HG02973 (cell line): Measurements from ENCODE around the gene PTCH2.
"Not testable (repeated sequence)": the region's sequence is repeated elsewhere in the genome, so short reads cannot be mapped to it uniquely, and the experiment has no call there.

ENCODE experiments used
- ATAC-seq: cut with Tn5 transposase; IDR thresholded peaks from one replicate; pipeline ENCODE4 v1.9.1; 2021; ENCODE audit warnings: moderate library complexity; ENCODE audit not compliant: unreplicated experiment

PTCH2 gene

DNA sequence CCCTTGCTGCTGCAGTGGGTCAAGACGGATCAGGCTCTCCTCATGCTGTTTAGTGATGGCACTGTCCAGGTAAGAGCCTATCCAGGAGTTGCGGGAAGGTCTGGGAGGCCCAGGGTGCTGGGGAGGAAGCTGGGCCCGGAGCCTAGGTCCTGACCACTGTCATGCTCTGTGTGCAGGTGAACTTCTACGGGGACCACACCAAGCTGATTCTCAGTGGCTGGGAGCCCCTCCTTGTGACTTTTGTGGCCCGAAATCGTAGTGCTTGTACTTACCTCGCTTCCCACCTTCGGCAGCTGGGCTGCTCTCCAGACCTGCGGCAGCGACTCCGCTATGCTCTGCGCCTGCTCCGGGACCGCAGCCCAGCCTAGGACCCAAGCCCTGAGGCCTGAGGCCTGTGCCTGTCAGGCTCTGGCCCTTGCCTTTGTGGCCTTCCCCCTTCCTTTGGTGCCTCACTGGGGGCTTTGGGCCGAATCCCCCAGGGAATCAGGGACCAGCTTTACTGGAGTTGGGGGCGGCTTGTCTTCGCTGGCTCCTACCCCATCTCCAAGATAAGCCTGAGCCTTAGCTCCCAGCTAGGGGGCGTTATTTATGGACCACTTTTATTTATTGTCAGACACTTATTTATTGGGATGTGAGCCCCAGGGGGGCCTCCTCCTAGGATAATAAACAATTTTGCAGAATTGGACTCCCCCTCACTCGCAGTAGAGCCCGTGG lies 37.6 kb downstream of the PTCH2 start:
- ATAC-seq, result no peak

- ATAC-seq, result no peak
These were observed 39.5 kb downstream of the PTCH2 start for GRCh38 chr1:44803312-44804095.

GRCh38 chr1:44803062-44803311 lies 40.1 kb downstream of the PTCH2 start:
- ATAC-seq, result no peak

DNA sequence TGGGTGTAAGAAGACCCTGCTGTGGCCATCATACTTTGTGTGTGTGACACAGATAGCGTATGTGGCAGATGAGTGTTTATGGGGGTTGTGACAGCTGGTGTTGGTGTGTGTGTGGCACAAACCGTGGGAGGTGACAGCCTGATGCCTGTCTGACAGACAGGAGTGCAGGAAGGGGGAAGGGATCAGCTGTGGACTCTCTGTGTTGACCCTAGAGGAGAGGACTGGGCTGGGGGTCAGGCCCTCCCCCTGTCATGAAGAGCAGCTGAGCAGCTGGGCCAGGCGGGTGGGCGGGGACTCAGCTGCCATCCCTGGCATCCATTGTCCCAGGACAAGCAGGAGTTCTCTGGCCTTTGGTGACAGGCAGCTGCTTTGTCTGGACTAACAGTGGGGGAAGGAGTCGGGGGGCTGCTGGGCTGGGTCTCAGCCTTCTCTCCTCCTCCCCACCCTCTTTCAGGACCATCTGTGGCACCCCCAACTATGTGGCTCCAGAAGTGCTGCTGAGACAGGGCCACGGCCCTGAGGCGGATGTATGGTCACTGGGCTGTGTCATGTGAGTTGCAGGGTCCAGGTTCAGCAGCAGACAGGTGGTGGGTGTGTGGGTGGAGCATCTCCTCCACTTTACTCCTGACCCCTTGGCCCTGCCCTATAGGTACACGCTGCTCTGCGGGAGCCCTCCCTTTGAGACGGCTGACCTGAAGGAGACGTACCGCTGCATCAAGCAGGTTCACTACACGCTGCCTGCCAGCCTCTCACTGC lies 40.6 kb downstream of the PTCH2 start:
- ATAC-seq, result no peak

- ATAC-seq, result no peak
These were observed 41.4 kb downstream of the PTCH2 start for GRCh38 chr1:44801491-44802305.

- ATAC-seq, result peak; percentile 73
These were observed 43.1 kb downstream of the PTCH2 start, which contains the start of gene PLK3 for GRCh38 chr1:44799770-44800584. PLK3 (plus strand) TSS chr1:44800377; CDS start chr1:44800464, 87 bp downstream.

GRCh38 chr1:44798481-44799365 lies 44.3 kb downstream of the PTCH2 start:
- no peak for ATAC-seq

- not testable (repeated sequence) for ATAC-seq
These were observed 45.2 kb downstream of the PTCH2 start for GRCh38 chr1:44797886-44798285.

DNA sequence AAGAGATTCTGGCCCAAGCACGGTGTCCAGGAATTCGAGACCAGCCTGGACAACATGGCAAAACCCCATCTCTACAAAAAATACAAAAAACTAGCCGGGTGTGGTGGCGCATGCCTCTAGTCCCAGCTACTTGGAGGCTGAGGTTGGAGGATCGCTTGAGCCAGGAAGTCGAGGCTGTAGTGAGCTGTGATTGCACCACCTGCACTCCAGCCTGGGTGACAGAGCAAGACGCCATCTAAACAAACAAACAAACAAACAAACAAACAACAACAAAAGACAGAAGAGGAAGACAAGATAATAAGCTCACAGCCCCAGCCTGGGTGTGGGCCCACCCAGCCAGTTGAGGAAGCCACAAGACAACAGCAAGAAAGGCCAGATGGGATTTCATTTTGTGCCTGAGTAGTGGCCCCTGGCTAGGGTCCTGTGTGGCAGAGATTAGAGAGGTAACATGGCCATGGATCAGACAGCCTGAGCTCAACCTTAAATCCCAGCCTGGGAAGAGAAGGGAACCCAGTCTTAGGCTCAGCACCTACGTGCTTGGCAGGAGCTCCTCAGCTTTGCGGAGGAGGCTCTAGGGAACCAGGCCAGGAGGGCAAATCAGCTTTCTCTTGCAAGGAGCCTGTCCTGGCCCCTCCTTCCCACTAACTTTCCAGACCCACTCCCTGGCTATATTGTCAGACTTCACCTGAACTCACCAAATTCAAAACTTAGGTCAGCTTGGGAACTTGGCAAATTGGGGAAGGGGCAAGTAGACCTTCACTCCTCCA lies 50.1 kb downstream of the PTCH2 start:
- no peak for ATAC-seq

GRCh38 chr1:44790968-44791801 lies 51.9 kb downstream of the PTCH2 start:
- ATAC-seq, result no peak

- ATAC-seq, result no peak
These were observed 54.8 kb downstream of the PTCH2 start, which contains the start of gene BEST4 for GRCh38 chr1:44788120-44788860. BEST4 (minus strand) TSS chr1:44788170; CDS start chr1:44787705, 465 bp downstream.

DNA sequence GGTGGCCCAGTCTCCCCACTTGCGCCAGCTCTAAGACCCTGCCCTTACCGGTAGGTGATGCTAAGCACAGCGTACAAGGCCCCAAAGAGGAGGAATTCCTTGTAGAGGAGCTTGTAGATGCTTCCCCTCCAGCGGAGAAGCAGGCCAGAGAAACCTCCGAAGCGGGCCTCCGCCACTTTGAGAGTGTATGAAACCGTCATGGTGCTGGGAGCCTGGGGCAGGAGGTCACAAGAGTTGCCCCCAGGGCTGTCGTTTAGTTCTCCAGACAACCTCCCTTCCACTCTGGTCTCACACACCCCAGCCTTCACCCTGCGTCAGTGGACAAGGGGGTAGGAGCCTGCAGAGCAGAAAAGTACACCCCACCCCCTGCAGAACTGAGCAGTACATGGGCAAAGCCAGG lies 55.5 kb downstream of the PTCH2 start:
- ATAC-seq, result no peak

DNA sequence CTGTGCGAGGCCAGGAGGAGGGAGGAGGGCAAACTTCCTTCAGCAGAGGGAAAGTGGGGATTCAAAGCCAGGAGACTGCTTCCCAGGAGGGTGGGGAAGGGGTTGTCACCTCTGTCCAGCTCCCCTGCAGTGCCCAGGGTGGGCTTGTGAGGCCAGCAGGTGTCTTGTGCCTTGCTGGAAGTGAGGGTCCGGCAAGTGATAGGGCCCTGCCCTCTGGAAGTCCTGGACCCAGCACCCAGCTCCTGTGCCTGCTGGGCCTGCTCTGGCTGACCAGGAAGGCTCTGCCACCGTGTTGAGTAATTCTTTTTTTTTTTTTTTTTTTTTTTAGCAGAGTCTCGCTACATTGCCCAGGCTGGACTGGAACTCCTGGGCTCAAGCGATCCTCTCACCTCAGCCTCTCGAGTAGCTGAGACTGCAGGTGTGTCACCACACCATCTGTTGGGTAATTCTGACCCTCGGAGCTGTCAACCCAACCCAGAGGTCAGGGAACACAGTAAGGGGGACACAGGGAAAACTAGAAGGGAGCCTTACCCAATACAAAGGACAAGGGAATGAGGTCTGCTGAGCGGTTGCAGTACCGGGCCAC lies 56.1 kb downstream of the PTCH2 start:
- no peak for ATAC-seq

DNA sequence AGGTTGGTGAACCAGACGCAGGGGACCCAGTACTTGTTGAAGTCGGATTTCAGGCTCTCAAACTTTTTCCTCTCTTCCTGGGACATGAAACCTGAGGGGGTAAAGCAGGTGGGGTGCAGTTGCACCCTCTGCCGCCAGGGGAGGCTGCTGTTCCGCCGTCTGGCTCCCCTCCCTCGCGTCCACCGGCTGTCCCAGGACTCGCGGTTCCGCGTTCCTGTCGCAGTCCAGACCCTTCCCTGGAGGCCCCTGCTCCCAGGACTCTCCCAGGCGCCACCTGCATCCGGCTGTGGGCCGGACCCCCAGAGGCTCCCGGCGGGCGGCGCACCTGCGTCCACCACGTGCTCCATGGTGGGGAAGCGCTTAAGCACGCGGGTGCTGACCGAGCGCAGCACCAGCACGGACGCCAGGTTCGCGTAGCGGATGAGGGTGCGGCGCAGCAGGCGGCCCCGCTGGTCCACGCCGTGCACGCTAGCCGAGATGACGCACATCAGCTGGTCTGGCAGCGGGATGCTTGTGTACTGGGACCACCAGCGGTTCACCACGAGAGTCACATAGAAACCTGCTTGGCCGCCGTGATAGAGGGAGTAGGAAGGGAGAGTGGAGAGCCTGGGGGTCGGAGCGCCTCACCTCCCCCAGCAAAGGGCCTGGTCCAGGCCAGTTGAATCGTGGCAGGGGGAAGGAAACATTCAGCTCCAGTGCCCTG lies 56.8 kb downstream of the PTCH2 start:
- no peak for ATAC-seq

DNA sequence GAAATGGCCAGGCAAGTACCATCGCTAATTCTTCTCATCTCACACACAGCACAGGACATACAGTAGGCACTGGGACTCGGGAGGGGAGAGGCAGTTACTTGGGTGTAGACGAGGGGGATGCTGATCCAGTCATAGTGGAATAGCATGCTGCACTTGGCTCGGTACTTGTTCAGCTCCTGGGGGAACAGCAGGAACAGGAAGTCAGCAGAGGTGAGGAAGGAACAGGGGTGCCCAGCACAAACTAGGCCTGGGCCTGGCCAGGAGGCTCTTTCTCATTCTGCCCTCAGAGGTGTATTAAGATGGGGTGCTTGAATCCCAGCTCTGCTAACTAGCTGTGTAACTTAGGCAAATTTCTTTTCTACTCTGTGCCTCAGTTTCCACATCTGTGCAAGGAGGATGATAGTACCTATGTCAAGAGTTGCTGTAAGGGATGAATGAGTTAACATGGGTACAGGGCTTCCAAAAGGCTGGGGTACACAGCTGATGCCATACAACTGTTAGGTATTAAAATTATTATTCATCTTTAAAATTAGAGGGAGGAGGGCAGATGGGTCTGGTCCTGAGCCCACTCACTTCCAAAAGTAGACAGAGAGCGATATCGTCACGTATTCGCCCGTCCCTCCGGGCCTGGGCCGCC lies 57.4 kb downstream of the PTCH2 start:
- no peak for ATAC-seq
